H7 (cell line): ENCODE data around the gene DZIP1L. TPM values are rescaled to one million over a fixed set of nuclear protein-coding genes. Genes with fewer than 3 reads are reported as not detected.

ENCODE experiments used
- DNase-seq: peaks from one replicate; pipeline ENCODE4 v3.0.0; 2012
- H3K27me3 ChIP-seq: 2 replicates; pipeline ENCODE4 v1.6.0; 2011; ENCODE audit warnings: mild to moderate bottlenecking, low read length; ENCODE audit not compliant: control insufficient read depth, insufficient read depth
- H3K36me3 ChIP-seq: replicated peaks from 2 replicates; pipeline ENCODE4 v1.5.1; 2011; ENCODE audit warnings: low read length; ENCODE audit not compliant: control insufficient read depth, insufficient read depth
- H3K4me3 ChIP-seq: 2 replicates; pipeline ENCODE4 v1.5.1; 2011; ENCODE audit warnings: low read depth, mild to moderate bottlenecking, control low read depth, low read length, moderate library complexity; ENCODE audit not compliant: insufficient read depth
- total RNA-seq: library from RNA; depleted of rRNA; stranded (reverse); fragments of >200 nt; shearing (Covaris generic); gene quantifications from 2 replicates; pipeline ENCODE4 v1.2.3, GENCODE V29; 2014; rRNA removed

Gene DZIP1L
- total RNA-seq, 1 experiment from 2014 or later = 10.7 TPM

DNA sequence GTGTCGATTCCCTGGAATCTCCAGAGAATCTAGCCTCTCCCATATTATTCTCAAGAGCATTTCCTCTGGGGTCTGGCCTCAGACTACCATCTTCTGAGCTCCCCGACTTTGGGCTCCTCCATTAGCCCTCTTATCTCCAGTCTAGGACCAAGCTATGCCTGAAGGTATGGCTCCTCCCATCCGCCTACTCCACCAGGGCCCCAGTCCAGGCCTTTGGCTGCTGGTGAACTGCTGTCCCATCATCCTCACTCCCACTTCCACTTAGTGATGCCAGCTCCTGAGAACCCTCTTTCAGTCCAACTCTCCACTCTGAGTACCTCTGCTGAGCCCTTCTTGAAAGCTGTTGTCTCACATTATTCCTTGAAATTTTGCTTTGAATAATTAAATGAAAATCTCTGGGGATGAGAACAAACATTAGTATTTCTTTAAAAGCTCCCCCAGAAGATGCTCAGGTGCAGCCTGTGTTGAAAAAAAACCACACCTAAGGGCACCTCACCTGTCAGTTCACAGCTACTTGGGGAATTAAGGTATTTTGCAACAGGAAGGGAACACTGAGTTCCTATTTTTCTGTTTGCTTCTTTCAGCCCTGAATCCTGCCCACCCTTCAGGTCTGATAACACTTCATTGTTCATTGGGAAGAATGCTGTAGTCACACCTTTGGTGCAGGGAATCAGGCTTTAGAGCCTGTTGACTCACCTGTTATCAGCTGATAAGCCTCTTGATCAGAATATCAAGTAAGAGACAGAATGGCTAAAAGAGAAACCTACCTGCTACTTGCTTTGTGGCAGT, 95.9 kb downstream of the DZIP1L start:
- Histone ChIP-seq H3K4me3 (no peak overlapping the region), H3K27me3 (no peaks in the 10 kb centered on the region), H3K36me3 (no peaks in the 10 kb centered on the region)
- no peak for DNase-seq

DNA sequence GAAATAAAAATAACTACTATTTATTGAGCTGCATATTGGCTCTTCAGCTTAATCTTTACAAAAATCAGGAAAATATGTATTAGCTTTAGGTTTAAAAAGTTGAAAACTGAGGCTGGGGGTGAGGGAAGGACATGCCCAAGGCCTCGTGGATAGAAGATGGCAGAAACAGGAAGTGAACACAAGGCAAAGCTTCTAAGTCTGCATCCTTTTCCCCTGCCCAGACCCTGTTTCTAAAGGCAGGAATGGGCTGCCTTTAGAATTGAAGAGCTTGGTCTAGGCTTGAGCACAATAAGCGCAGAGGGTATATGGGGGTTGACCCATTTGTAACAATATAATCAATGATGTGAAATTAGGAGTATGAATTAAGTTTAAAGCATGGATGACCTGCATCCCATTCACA, 99.3 kb downstream of the DZIP1L start:
- Histone ChIP-seq H3K36me3 (no peaks in the 10 kb centered on the region), H3K4me3 (no peak overlapping the region), H3K27me3 (no peaks in the 10 kb centered on the region)
- DNase-seq = no peak

DNA sequence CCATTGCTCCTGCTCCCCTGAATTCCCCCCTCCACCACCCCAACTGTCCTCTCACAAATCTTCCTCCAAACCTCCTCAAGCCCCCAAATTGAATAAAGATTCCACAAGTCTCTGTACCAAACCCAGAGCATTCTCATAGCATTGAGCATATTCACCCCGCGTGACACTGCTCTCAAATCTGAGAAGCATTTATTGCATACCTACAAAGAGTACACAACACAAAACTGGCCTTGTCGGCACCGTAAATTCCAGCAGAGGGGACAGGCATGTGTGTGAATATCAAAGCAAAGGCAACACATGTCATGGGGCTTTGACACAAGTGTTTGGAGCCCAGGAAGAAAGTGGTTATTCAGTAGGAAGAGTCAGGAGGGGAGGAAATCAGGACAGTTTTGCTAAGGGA, 102.9 kb downstream of the DZIP1L start:
- H3K4me3 ChIP-seq = no peak overlapping the region
- H3K27me3 ChIP-seq = no peaks in the 10 kb centered on the region
- no peaks in the 10 kb centered on the region for H3K36me3 ChIP-seq
- DNase-seq = no peak

Other genes starting within 250 kb of the DZIP1L start
- gene CLDN18, start 105.4 kb downstream of the DZIP1L start, total RNA-seq = 0.14 TPM in 1 of 2 replicates, not detected in the other
- gene A4GNT, start 16.8 kb upstream of the DZIP1L start, total RNA-seq = not detected in 2 replicates
- gene DBR1, start 59.3 kb upstream of the DZIP1L start, total RNA-seq = 16.0 and 16.7 TPM in 2 replicates
- gene ARMC8, start 71.7 kb upstream of the DZIP1L start, total RNA-seq = 43.2 and 46.0 TPM in 2 replicates
- 0.35 TPM in 1 of 2 replicates, not detected in the other for gene NME9, start 214.2 kb upstream of the DZIP1L start, total RNA-seq
- 24.4 and 32.0 TPM in 2 replicates for gene MRAS, start 233.0 kb upstream of the DZIP1L start, total RNA-seq